ENCODE results near the gene CBS. TPM values are rescaled to one million over a fixed set of nuclear protein-coding genes. Genes with fewer than 3 reads are reported as not detected.

Gene CBS
- total RNA-seq, 2 experiments from 2014 or later, result 0.19 to 0.39 TPM

- Mint-ChIP-seq H3K27ac (no peak overlapping the region), H3K4me3 (no peak overlapping the region), H3K36me3 (ENCODE audit: low read depth) (peaks cover 51% of the 10 kb centered on the region), H3K4me1 (ENCODE audit: low read depth) (no peaks in the 10 kb centered on the region), H3K27me3 (no peaks in the 10 kb centered on the region), H3K9me3 (no peaks in the 10 kb centered on the region)
- Histone ChIP-seq H3K4me3 (ENCODE audit: low read length) (no peak overlapping the region), H3K9me3 (ENCODE audit: control insufficient read depth in 1 of 2, insufficient read depth in 1 of 2, low read length in 2 of 2) (no peaks in the 10 kb centered on the region), H3K36me3 (ENCODE audit: insufficient read depth, low read length) (peaks cover 18% of the 10 kb centered on the region), H3K4me1 (ENCODE audit: insufficient read depth, low read length) (no peaks in the 10 kb centered on the region), H3K27ac (ENCODE audit: low read depth in 1 of 2, low read length in 2 of 2) (no peak overlapping the region), H3K27me3 (ENCODE audit: control insufficient read depth in 1 of 2, insufficient read depth in 2 of 2, low read length in 2 of 2) (no peaks in the 10 kb centered on the region)
- CTCF ChIA-PET, result no interaction called here
- intact Hi-C loops (cut with DNase I, micrococcal nuclease), result no loop called here
- POLR2A ChIA-PET, result no interaction called here
- no peak for ATAC-seq (ENCODE audit: poor library complexity)
- DNase-seq, result no peak
- no peak for TF ChIP-seq CTCF (IDR thresholded peaks at IDR 0.05)
These were observed 40.8 kb downstream of the CBS start for GRCh38 chr21:43034826-43035225.

DNA sequence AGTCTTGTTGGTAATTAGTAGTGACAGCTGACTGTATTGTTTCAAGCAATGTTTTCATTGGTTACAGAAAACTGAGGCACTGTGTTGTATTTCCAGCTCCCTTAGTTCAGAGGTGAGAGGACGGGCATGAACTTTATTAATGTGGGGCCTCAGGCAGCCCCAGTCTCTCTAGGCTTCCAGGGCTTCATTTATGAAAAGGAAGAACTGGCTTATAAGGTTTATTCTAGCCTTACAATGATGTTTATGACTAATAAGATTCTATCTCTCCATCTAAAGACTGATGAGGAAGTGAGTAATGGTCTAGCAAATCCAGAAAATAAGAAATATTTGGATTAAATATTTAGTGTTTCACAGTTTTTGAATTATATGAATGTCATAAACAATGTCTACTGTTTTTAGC is 41.5 kb downstream of the CBS start:
- ChIA-PET CTCF (no interaction called here), POLR2A (no interaction called here)
- Mint-ChIP-seq H3K4me3 (no peak overlapping the region), H3K27me3 (no peaks in the 10 kb centered on the region), H3K4me1 (ENCODE audit: low read depth) (no peaks in the 10 kb centered on the region), H3K36me3 (ENCODE audit: low read depth) (peaks cover 58% of the 10 kb centered on the region), H3K9me3 (no peaks in the 10 kb centered on the region), H3K27ac (no peak overlapping the region)
- no peak for DNase-seq
- Histone ChIP-seq H3K27ac (ENCODE audit: low read depth in 1 of 2, low read length in 2 of 2) (no peak overlapping the region), H3K9me3 (ENCODE audit: control insufficient read depth in 1 of 2, insufficient read depth in 1 of 2, low read length in 2 of 2) (no peaks in the 10 kb centered on the region), H3K36me3 (ENCODE audit: insufficient read depth, low read length) (peaks cover 23% of the 10 kb centered on the region), H3K4me1 (ENCODE audit: insufficient read depth, low read length) (no peaks in the 10 kb centered on the region), H3K4me3 (ENCODE audit: low read length) (no peak overlapping the region), H3K27me3 (ENCODE audit: control insufficient read depth in 1 of 2, insufficient read depth in 2 of 2, low read length in 2 of 2) (no peaks in the 10 kb centered on the region)
- no peak for ATAC-seq (ENCODE audit: poor library complexity)
- intact Hi-C loops (cut with DNase I, micrococcal nuclease), result no loop called here
- no peak for TF ChIP-seq CTCF (IDR thresholded peaks at IDR 0.05)

DNA sequence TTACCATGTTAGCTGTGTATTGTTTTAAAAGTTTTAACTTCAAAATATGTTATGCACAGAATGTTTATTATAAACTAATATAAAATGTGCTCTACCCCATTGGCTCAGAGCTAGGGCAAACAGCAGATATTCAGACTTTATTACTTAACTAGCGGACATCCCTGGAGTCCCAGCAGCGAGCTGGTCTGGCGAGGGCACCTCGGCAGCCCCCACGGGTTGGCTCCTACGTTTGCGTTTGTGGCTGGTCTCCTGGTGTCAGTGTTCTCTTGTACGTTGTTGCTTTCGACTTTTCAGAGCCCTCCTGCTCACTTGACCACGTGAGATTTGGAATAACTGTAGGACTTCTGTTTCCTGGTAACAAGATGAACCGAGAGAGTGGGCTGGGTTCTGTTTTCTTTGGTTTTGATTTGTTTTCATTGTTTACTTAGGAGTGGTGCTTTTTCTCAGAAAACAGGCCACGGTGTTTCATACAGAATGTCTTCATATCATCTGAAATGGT is 44.5 kb downstream of the CBS start:
- peaks cover 86% of the 10 kb centered on the region for H3K36me3 Mint-ChIP-seq (ENCODE audit: low read depth)
- H3K27me3 ChIP-seq (ENCODE audit: control insufficient read depth in 1 of 2, insufficient read depth in 2 of 2, low read length in 2 of 2), result no peaks in the 10 kb centered on the region

More for the DNA sequence above, 44.5 kb downstream of the CBS start:
- intact Hi-C loops (cut with DNase I, micrococcal nuclease), result no loop called here
- DNase-seq, result no peak
- Mint-ChIP-seq H3K9me3 (no peaks in the 10 kb centered on the region), H3K4me3 (no peak overlapping the region), H3K27me3 (no peaks in the 10 kb centered on the region), H3K27ac (no peak overlapping the region), H3K4me1 (ENCODE audit: low read depth) (no peaks in the 10 kb centered on the region)
- Histone ChIP-seq H3K4me1 (ENCODE audit: insufficient read depth, low read length) (no peaks in the 10 kb centered on the region), H3K36me3 (ENCODE audit: insufficient read depth, low read length) (peaks cover 43% of the 10 kb centered on the region), H3K27ac (ENCODE audit: low read depth in 1 of 2, low read length in 2 of 2) (no peak overlapping the region), H3K9me3 (ENCODE audit: control insufficient read depth in 1 of 2, insufficient read depth in 1 of 2, low read length in 2 of 2) (no peaks in the 10 kb centered on the region), H3K4me3 (ENCODE audit: low read length) (no peak overlapping the region)
- ATAC-seq (ENCODE audit: poor library complexity), result no peak
- POLR2A ChIA-PET, result no interaction called here
- CTCF ChIA-PET, result no interaction called here
- TF ChIP-seq CTCF (IDR thresholded peaks at IDR 0.05), result no peak

All from CD4-positive, alpha-beta T cell (primary cell).